GM21576 (cell line): ENCODE results near the gene WNT1.

Source experiments
- ATAC-seq: cut with Tn5 transposase; IDR thresholded peaks from one replicate; pipeline ENCODE4 v1.9.1; 2021; ENCODE audit warnings: mild to moderate bottlenecking, moderate library complexity; ENCODE audit not compliant: unreplicated experiment

WNT1 gene

DNA sequence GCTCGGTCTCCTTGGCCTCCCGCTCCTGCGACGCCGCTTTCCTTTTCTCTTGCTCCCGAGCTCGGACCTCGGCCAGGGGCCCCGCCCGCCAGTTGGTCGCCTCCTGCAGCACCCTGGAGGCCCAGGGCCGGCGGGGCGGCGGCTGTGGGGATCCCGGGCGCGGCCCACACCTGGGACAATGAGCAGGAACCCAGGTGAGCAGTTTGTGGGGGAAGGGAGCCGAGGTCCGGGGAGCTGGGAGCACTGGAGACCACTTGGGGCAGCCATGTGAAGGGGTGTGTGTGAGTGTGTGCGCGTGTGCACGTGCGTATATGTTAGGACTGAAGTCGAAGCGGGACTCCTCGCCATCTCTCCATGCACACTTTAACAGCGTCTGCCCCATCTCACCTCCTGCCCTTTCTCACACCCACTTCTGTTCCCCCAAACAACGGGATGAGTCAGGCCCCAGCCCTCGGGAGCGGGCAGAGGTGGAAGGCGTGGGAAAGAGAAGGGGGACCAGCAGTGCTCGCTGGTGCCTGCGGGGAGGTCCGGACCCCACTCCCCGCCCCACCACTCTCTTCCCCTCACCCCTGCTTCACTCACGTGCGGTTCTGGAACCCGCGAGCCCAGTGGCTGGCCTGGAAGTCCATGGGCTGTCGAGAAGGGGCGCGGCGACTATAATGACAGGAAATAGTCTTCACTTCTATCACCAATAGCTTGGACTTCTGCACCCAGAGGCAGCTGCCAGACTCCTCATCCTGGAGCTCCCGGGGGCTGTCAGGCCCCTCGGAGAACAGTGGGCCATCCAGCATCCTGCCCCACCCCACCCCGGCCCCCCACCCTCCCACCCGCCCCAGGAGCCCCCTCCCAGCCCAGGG is 20.6 kb downstream of the WNT1 start:
- peak; percentile 9 for ATAC-seq

DNA sequence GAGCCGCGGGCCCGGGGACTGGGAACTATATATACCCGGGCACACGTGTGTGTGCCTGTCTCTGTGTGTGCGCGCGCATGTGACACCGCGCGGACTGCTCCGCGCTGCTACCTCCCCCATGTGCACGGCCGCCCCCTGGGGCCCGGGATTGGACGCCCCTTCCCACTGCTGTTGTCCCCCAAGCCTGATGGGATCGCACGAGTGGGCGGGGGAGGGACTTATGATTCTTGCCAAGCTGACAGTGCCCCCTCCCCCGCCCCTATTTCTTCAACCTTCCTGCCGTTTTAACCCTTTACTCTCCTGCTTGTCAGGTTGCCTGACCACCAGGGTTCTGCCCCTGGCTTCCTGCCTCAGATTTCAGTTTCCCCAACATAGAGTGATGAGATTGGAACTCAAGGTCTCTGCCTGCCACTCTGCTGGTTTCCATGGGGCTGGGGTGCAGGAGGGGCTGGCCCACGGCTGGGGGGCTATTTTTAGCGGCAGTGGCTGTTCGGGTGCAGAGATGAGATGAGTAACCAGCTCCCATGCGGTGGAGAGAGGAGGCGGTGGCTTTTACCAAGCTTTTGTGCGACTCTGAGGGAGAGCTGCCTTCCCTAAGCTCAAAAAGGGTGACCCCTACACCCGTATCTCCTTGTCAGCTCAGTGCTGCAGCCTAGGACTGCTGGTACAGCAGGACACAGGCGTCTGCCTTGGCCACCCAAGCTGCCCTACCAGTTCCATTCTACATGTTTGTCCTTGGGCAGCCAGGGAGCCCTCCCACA is 21.4 kb downstream of the WNT1 start, which contains the start of gene DDN:
Gene DDN, minus strand, starts transcription at position 5 of the 761 bp plus-strand sequence. CDS start 88 bp downstream, outside the sequence.
- ATAC-seq: no peak

DNA sequence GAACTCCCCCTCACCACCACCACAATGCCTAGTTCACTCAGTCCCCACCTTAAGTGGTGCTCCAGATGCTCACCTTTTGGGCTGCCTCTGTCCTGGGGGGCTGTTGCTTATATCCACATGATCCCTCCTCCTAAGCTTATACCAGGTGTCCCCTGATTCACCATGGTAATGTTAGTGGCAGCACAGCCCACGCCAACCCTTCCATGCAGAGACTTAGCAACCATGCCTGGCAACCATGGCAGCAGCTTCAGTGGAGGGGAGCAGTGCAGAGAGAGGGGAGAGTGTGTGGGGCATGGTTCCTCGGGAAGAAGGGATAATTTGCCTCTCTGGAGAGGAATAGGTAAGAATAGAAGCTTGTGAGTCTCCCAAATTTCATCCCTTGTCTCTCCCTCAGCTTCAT is 22.2 kb downstream of the WNT1 start:
- ATAC-seq: no peak

DNA sequence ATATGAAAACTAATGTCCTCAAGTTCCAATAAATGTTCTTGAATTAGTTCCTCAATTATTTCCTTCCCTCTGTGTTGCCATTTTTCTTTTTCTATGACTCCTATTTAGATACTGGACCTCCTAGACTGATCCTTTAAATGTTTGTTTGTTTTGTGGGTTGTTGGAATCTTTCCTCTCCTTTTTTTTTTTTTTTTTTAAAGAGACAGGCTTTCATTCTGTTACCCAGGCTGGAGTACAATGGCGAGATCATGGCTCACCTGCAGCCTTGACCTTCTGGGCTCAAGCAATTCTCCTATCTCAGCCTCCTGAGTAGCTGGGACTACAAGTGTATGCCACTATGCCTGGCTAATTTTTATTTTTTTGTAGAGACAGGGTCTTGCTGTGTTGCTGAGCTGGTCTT is 30.8 kb downstream of the WNT1 start:
- no peak for ATAC-seq

DNA sequence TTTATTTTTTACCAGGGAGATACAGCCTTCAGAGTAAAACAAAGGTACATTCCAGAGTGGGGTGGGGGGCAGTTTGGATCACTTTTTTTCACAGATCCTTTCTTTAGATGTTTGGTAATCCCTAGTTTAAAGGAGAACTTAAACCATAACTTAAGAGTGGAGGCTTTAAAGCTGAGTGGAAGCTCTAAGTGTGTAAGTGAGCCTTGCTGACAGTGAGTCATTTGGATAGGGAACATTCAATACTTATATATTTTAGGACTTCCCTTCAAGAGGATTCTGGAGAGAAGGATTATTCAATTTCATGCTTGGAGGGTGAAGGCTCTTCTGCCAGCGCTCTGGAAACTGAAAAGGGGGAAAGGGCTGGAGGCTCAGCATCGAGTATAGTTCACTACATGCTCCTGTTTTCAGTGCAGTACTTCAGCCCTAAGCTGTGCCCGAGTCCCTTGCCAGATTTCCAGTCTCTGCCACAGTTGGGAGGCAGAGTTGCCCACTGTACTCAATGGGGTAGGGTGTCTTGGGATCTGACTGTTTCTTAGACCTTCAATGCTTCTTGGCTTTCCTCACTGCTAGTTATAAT is 32.1 kb downstream of the WNT1 start:
- ATAC-seq: no peak

DNA sequence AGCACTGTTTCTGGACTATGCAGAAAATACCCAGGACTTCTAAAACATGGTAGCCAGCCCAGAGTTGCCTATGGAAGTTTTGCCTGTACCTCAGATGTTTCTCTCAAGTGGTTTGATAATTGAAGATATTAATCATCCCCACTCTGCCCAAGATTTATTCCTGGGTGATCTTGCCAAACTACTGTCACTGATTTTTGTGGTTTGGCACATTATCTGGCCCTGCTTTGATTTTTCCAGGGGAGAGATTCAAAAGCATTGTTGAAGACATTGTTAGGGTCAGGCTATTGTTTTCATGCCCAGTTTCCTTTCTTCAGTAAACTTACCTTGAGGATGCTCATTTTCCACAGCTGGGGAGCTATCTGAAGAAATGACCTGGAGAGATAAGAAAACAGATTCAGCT is 34.6 kb downstream of the WNT1 start:
- no peak for ATAC-seq

DNA sequence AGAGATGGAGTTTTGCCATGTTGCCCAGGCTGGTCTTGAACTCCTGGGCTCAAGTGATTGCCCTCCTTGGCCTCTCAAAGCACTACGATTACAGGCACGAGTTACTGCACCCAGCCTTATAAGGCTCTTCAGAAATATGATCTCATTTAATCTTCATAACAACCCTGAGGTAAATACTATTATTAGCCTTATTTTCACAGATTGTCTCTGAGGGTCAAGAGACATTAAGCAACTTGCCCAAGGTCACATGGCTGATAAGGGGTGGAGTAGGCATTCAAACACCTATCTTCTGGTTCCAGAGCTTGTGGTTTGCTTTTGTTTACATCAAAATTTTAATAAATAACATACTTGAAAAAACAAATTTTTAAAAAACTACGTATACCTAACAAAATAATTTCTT is 35.3 kb downstream of the WNT1 start:
- no peak for ATAC-seq

DNA sequence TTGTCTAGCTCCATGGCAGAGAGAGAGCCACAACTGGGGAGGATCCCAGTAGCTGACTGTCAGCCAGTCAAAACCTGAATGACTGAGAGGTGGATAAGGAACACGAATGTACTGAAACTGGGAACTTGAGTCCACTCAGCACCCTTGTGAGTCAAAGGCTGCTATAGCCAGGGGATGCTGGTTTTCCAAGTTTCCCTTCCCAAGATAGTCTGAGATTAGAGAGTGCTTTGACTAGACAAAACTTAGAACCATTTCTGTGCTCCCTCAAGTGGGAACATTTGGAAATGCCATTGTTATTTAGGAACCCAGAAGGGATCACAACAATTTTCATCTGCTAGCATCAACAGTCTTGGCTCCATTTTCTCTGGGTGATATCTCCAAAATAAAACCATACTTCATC is 36.4 kb downstream of the WNT1 start:
- no peak for ATAC-seq

DNA sequence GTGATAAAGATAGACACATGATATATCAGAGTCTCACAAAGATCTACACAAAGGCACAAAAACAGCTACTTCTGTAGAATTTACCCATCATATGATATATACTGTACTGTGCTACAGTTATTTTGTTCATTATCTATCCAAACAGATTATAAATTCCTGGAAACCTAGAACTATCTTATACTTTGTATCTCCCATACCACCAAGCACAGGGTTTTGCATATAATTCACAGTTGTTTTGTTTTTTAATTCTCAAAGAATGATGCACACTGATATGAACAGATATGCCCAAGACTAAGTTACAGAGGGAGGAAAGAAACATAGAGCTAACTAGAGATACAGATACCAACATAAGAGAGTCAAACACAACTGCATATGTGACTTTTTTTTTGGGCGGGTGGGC is 37.1 kb downstream of the WNT1 start:
- ATAC-seq: no peak

DNA sequence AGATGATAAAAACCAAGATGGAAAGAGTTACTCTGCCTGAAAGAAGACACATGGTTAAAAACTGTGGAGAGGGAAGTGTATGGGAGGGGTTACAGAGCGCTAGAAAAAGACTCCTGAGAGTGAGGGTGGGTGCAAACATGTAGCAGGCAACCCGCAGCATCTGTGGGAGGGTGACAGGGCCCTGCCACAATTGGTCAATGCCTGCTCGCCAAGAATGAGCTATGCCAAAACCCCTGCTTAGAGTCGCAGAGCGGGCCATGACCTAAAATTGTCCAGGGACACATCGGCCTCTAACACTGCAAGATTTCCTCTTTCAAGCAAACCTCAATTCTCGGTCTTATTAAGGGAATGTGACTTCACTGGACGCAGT is 39.8 kb downstream of the WNT1 start:
- peak; percentile 13 for ATAC-seq

DNA sequence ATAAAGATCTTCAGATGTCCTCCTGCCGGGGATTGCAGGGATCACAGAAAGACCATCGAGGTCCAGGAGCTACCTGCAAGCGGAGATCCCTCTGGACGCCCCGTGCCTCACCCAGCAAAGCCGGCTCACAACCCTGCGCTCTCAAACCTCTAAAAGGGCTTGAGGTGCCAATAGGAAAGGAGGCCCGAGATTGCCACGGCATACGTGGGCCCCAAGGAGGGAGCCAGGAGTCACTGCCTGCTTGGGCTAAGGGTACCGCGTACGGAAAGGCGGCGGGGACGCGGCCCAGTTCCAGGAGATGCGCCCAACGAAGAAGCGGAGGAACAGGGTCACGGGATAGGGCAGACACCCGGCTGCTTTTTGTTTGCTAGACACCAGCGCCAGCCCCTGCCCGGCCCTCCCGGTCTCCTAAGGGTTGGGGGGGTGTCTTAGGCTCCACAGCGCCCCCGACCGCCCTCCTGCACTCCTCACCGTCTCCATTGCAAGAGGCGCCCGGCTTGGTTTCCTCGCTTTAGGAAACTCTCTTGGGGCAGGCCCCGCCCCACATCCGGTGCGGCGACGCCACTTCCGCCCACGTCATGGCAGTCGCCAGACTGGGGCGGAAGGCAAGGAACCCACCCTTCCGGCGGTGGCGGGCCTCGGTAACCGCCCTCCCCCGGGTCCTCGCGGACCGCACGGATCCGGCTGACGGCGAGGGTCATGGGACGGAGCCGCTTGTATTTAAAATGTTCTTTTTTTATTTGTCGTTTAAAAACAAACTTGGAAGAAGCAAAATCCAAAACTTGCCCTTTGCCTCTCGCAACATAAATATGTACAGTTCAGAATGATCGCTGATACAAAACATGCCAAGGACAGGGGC is 40.4 kb downstream of the WNT1 start, which contains the start of gene PRKAG1:
Gene PRKAG1, minus strand, starts transcription at position 516 of the 859 bp plus-strand sequence. Its CDS starts 36 bp downstream, at position 480.
- ATAC-seq: peak; percentile 84

DNA sequence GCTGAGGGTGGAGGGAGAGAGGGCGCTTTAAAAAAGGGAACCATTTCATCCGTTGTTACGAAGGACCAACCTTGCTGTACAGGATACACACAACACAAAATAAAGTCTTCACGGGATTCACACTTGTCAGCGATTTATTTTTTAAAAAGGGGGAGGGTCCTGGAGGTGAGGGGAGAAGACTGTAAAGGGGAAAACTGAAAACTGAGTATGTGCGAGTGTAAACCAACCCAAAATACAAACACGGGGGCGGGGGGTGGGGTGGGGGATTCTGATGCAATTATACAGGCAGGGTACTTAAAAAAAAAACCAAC is 41.0 kb downstream of the WNT1 start:
- no peak for ATAC-seq

DNA sequence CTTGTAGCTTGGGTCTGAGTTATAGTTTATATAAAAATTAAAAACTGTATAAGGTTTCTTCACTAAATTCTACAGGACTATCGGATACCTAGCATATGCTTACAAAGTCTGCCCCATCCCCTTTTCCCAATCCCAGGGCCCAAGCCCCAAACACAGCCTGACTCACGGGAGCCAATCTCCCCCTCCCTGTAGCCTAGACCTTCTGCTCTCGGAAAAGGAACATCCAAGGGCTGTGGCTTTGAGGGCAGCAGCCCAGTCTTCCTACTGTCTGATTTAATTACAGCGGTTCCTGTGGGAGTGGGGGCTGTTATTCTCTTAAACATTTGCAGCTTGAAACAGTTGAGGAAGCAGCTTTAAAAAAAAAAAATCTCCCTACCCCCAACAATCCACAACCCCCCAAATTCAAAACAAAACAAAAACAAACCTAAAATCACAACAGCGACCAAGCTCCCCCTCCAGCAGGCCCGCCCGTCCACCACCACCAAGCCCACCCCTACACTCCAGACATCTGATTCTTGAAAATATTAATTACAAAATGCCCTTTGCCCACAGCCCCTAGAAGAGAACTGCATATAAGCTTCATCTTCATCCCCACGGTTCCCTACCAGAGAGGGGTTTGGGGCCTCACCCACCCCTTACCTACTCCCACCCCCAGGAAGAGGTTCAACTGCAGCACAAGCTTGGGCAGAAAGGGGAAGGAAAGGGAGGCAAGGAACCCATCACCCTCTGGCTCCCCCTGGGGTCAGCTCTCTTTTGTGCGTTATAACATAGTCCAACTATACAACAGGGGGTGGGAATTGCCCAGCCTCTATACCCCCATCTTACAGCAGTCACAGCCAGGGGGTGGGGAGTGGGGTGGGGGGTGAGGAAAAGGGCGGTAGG is 41.6 kb downstream of the WNT1 start:
- ATAC-seq: no peak

DNA sequence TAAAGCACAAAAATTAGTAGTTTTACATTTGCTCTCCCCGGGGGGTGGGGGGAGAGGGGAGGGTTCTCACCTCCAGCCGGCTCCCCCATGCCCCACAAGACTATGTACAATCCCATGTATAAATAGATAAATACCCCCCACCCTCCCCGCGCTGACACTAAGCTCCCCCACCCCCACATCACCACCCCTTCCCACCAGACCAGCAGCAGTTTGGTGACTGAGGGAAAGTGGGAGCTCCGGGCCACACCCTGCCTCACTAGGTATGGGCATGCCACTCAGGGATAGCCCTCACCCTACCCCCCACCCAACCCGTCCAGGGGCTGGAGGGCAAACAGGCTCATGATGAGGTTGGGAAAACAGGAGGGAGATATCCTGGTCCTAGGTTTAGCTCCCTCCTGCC is 42.3 kb downstream of the WNT1 start:
- ATAC-seq: no peak

DNA sequence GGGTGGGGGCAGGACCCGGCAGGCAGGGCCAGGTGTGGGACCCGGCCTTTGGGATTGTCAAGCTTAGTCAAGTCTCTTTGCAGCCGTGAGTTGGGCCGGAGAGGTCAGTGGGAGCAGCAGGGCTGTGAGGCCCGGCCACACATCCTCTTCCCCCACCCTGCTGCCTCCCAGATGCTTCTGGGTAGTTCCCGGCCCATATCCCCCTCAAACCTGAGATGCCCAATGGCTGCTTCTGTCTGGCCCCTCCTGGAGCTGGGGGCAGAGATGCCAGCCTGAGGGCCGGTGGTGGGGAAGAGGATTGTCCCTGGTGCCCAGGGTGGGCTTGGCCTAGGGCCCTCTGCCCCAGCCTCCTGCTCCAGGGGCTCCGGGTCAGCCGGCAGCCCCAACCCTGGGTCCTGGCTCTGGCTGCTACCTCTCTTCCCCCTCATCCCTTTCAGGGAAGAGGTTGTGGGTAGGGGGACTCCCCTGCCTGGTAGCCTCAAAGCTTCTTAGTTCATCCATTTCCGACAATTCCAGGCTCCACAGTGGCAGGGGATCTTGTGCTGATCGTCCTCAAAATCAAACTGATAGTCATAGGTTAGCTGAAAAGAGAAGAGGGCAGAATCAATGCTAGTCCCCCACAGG is 43.3 kb downstream of the WNT1 start:
- ATAC-seq: no peak

DNA sequence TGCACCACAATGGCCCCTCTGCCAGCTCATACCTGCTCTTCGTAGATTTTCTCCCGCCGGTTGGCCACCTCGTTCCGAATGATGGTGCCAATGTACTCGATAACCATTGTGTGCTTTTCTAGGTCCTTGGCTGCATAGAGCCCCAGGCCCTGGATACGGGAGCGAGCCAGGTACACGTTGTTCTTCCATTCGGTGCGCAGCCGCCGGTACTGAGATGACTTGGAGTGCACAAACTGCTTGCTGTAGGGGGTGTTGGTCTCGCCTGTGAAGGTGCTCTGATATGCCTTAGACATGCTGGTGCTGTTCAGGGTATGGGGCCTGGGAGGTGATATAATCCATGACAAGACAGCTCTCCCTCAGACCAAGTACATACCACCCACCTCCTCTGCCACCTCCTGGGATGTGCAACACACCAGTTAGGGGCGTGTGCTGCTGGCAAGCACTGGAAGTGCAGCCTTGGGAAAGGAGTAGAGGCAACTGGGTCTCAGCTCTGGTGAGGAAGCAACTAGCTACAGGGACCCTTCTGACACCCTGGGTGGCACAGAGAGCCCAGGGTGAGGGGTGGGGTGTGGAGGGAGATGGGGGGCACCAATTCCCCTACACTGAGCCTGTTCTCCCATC is 44.5 kb downstream of the WNT1 start:
- no peak for ATAC-seq

DNA sequence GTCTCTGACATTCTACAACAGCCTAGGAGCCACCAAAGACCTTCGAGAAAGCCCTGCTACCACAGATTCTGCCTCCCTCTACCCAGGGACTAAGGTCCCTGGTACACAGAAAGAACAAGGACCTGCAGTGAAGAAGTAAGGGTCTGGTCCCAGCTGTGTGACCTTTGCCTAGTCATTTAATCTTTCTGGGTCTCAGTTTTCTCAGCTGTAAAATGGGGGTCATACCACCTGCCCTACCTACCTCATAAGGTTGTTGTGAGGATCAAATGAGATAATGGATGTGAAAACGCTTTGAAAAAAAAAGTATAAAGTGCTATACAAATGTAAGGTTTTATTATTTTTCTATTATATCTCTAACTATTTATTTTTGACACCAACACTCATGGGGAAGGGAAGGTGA is 45.7 kb downstream of the WNT1 start:
- no peak for ATAC-seq

DNA sequence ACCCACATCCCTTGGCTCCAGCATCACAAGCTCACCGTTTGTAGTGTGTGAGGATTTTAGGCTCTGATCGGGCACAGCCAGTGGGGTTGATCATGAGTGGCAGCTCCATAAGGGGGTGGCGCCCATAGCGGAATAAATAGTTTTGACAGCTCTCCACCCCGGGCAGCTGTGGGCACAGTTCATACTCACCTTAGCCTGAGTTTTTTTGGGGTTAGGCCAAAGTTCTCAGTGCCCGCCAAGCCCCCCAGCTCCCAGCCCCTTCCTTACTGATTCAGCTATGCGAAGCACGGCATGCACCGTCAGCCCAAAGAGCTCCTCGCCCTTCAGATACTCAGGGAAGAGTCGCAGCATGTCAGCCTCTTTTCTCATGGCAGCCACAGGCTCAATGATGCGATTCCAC is 46.4 kb downstream of the WNT1 start:
- no peak for ATAC-seq

DNA sequence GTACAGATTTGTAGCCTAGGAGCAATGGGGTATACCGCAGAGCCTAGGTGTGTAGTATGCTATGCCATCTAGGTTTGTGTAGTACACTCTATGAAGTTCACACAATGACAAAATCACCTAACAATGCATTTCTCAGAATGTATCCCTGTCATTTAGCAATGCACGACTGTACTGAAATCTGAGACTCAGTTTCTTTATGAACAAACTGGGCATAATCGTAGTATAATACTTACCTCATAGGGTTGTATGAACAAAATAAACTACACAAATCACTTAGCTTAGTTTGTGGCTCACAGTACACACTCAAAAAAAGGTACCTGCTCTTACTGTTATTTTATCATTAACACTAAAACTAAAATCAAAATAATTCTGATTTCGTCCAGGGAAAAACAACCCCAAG is 47.3 kb downstream of the WNT1 start:
- no peak for ATAC-seq
